Adrenal gland (tissue), 12 donors: ENCODE results near the gene PIGQ. TPM values are rescaled to one million over a fixed set of nuclear protein-coding genes. Genes with fewer than 3 reads are reported as not detected.

ENCODE experiments used
- DNase-seq, 7 donors: peaks; one replicate each; pipeline ENCODE4 v3.0.0-alpha.2; 2019 to 2020
- H3K27ac ChIP-seq, 5 donors: fragments of 200-600 bp; sonication (generic) in 4 of 5; 1 replicate in 3 of 5; 2 replicates in 2 of 5; pipeline versions ENCODE4 v1.5.1 to v1.8.0; 2016 to 2020; ENCODE audit warnings: mild to moderate bottlenecking in 1 of 5
- H3K27me3 ChIP-seq: fragments of 200-600 bp; 2 replicates; pipeline ENCODE4 v1.8.0; 2021
- H3K36me3 ChIP-seq, 2 donors: fragments of 200-600 bp; replicated peaks in 1 of 2; 1 replicate in 1 of 2; 2 replicates in 1 of 2; pipeline versions ENCODE4 v1.5.1 to v1.8.0; 2018 to 2022
- H3K4me1 ChIP-seq, 2 donors: fragments of 200-600 bp; replicated peaks in 1 of 2; 1 replicate in 1 of 2; 2 replicates in 1 of 2; pipeline versions ENCODE4 v1.5.1 to v1.8.0; 2018 to 2021
- H3K4me3 ChIP-seq, 4 donors: fragments of 200-600 bp; sonication (generic) in 3 of 4; one replicate each; pipeline ENCODE4 v1.5.1; 2016 to 2018
- H3K9me3 ChIP-seq, 3 donors: fragments of 200-600 bp; sonication (generic) in 1 of 3; replicated peaks in 1 of 3; 1 replicate in 2 of 3; 2 replicates in 1 of 3; pipeline versions ENCODE4 v1.5.1 to v1.8.0; 2016 to 2021
- POLR2A ChIP-seq, 2 donors: fragments of 450-650 bp; IDR thresholded peaks; one replicate each; pipeline ENCODE4 v1.6.1; 2017; ENCODE audit warnings: antibody characterized with exemption in 2 of 2, mild to moderate bottlenecking in 2 of 2, moderate library complexity in 1 of 2
- WGBS, 4 donors: extraction: QIAGEN DNeasy Blood & Tissue Kit in 2 of 4; methylation state at CpG; one replicate each; pipeline versions ENCODE4 v1.1.5 to v1.1.7; 2013 to 2017; 5-methylcytosine and 5-hydroxymethylcytosine counted together
- intact Hi-C, 2 donors: fragments of 100-400 bp; cut with DNase I; formaldehyde crosslinking; loops; one replicate each; pipeline versions ENCODE4 v1.14.1 to v1.15.0; 2022 to 2023
- polyA plus RNA-seq, 3 donors: library from polyadenylated mRNA; stranded (reverse); fragments of 200-250 nt in 2 of 3; fragments of 350-450 nt in 1 of 3; fragmentation: Illumina TruSeq in 1 of 3; extraction: RNeasy Lipid Tissue Mini Kit (QIAGEN cat#74804) in 1 of 3; gene quantifications; one replicate each; pipeline ENCODE4 v1.2.3, GENCODE V29; 2013 to 2014
- total RNA-seq, 9 donors: library from RNA; depleted of rRNA in 4 of 9; stranded (reverse); fragments of >200 nt in 4 of 9; fragments of 120-200 nt in 1 of 9; fragmentation: NEBNext Ultra II Directional in 1 of 9; extraction: Animal tissue kit (Norgen Biotek cat#: 25700) in 1 of 9; gene quantifications; one replicate each; pipeline versions ENCODE4 v1.1.0 to v1.2.4, GENCODE V29; 2013 to 2023
- TF ChIP-seq, protein P1 (sequence below), 6 experiments: fragments of 450-650 bp in 4 of 6; fragments of 200-600 bp in 2 of 6; sonication (generic) in 1 of 6; IDR thresholded peaks; 1 replicate in 5 of 6; 2 replicates in 1 of 6; pipeline versions ENCODE4 v1.5.1 to v1.8.0; 2016 to 2021; ENCODE audit warnings: antibody characterized with exemption in 6 of 6, mild to moderate bottlenecking in 2 of 6, moderate library complexity in 1 of 6
- donor health status: healthy with polysubstance abuse.
- donor health status: Bipolar disorder and iron deficiency.
- donor health status: DM: yes; HTN: yes; CAD: no.
- donor health status: DM: no; HTN: no; CAD: no.
- donor health status: DM: no; HTN: no; CAD: no.
- donor health status: DM: yes; HTN: yes; CAD: no.

Gene PIGQ
- total and polyA plus RNA-seq, 12 donors: 12.7 to 317 (median 81.0) TPM

DNA sequence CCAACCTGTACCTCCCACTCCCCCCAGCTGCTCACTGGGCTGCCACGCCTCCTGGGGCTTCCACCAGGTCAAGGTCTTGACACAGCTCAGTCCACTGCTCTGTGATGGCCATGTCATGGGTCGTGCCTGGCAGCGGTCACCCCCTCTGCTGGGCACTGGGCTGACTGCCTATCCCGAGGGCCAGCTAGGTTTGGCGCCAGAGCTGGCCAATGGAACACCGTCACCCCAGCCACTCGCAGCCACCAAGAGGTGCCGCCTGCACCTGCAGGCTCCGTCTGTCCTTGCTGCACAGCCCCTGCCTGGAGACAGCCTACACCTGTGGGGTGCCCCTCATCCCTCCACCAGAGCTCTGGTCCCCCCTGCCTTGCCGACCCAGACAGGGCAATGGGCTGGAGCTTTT, 15.6 kb downstream of the PIGQ start:
- peak in 6 of 7 donors; percentile 34 to 77 (median 66) for DNase-seq
- peaks cover 7 to 17% of the 10 kb centered on the region in 2 donors for H3K4me1 ChIP-seq
- H3K27ac ChIP-seq: no peak overlapping the region
- no peaks in the 10 kb centered on the region for H3K27me3 ChIP-seq
- no peak overlapping the region for H3K4me3 ChIP-seq
- H3K36me3 ChIP-seq: no peaks in the 10 kb centered on the region
- peak in 1 of 2 donors; percentile 23 for TF ChIP-seq POLR2A (IDR thresholded peaks at IDR 0.05)
- TF ChIP-seq, protein P1, sequence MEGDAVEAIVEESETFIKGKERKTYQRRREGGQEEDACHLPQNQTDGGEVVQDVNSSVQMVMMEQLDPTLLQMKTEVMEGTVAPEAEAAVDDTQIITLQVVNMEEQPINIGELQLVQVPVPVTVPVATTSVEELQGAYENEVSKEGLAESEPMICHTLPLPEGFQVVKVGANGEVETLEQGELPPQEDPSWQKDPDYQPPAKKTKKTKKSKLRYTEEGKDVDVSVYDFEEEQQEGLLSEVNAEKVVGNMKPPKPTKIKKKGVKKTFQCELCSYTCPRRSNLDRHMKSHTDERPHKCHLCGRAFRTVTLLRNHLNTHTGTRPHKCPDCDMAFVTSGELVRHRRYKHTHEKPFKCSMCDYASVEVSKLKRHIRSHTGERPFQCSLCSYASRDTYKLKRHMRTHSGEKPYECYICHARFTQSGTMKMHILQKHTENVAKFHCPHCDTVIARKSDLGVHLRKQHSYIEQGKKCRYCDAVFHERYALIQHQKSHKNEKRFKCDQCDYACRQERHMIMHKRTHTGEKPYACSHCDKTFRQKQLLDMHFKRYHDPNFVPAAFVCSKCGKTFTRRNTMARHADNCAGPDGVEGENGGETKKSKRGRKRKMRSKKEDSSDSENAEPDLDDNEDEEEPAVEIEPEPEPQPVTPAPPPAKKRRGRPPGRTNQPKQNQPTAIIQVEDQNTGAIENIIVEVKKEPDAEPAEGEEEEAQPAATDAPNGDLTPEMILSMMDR (IDR thresholded peaks at IDR 0.05): peak in 2 of 6 experiments; percentile 21 to 36
- WGBS, 4 donors: 7 to 18% (median 13%) methylated on average over 2 to 10 of the region's 10 CpGs
- H3K9me3 ChIP-seq: no peaks in the 10 kb centered on the region
- intact Hi-C loops: no loop called here

DNA sequence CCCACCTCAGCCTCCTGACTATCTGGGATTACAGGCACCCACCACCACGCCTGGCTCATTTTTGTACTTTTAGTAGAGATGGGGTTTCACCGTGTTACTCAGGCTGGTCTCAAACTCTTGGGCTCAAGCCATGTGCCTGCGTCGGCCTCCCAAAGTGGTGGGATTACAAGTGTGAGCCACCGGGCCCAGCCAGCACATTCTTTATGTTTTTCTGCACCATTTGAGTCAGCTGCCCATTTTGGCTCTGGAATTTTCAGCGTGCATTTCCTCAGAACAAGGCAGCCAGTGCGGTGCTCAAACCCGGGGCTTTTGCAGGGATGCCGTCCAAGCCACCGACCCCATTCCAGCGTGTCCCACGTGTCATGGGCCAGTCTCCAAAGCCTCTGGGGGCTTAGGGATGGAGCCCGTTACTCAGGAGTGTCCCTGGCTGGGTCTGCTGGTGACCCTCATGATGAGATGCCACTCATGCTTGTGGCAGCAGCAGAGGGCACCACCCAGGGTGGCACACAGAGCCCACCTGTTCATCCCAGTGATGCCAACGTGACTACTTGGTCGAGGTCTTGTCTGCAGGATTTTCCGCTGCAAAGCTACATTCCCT, 16.4 kb downstream of the PIGQ start:
- no peak for TF ChIP-seq POLR2A (IDR thresholded peaks at IDR 0.05)
- TF ChIP-seq, protein P1 (IDR thresholded peaks at IDR 0.05): no peak
- no peaks in the 10 kb centered on the region for H3K9me3 ChIP-seq
- H3K27me3 ChIP-seq: no peaks in the 10 kb centered on the region
- no peak overlapping the region for H3K4me3 ChIP-seq
- H3K4me1 ChIP-seq: peaks cover 15 to 19% of the 10 kb centered on the region in 2 donors
- H3K36me3 ChIP-seq: no peaks in the 10 kb centered on the region
- peak in 1 of 7 donors; percentile 24 for DNase-seq
- WGBS, 4 donors: 40 to 44% (median 42%) methylated on average over 9 to 16 of the region's 16 CpGs
- intact Hi-C loops: no loop called here
- no peak overlapping the region for H3K27ac ChIP-seq

DNA sequence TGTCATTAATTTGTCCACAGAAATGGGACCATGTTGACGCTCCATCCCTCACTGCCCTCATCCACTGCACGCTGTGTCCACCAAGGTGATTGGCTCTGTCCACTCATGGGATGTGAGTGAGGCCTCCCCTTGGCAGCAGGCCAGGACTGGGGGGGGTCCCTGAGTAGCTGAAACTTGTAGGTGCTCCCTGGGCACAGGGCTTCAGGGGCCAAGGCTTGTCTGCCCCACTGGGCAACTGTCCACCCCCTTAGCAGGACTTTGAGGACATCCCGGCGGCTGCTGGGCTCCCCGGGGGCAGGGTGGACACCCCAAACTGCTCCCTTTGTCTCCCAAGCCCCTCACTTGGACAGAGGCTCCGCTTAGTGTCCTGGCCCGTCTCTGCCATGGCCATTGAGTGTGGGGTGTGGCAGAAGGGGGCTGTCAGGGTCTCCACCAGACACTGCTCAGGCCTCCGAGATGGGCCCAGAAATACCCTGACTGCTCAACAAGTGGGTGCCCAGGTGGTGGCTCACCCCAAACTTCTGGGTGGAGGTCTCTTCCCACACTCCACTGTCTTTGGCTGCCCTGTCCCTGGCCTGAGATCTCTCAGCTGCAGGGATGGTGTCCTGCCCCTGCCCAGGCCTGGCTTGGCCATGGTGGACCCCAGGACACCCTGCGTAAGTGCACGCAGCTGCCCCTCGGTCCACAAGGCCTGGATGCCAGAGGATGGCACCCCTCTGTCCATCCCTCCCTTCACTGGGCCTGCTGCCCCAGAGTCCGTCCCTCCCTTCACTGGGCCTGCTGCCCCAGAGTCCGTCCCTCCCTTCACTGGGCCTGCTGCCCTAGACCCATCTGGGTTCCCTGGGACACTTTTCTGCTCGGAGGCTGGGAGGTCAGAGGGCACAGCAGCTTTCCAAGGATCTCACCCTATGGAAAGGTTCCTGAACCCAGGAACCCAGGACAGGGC, 17.1 kb downstream of the PIGQ start:
- intact Hi-C loops: no loop called here
- Histone ChIP-seq H3K9me3 (no peaks in the 10 kb centered on the region), H3K4me1 (peaks cover 16 to 23% of the 10 kb centered on the region in 2 donors), H3K27me3 (no peaks in the 10 kb centered on the region), H3K4me3 (no peak overlapping the region), H3K27ac (peak overlapping the region in 2 of 5 donors; percentile 3 to 98), H3K36me3 (no peaks in the 10 kb centered on the region)
- TF ChIP-seq, protein P1 (IDR thresholded peaks at IDR 0.05): no peak
- TF ChIP-seq POLR2A (IDR thresholded peaks at IDR 0.05): no peak
- WGBS, 4 donors: 0 to 64% (median 59%) methylated on average over 1 to 14 of the region's 14 CpGs
- peak in 5 of 7 donors; percentile 45 to 81 (median 64) for DNase-seq

DNA sequence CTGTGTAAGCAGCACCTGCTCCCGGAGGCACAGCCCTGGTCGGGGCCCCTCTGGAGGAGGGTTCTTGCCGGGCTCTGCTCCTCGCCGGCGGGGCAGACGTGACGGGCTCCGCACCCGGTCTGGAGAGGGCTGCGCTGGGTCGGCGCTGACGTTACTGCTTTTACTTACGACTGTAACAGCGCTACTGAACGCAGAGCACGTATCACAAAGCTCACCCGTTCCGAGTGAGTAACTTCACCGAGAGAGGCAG, 18.8 kb downstream of the PIGQ start:
- H3K27ac ChIP-seq: peak overlapping the region; percentile 96 to 100 (median 98)
- H3K4me3 ChIP-seq: peak overlapping the region; percentile 66 to 89 (median 82)
- H3K9me3 ChIP-seq: no peaks in the 10 kb centered on the region
- no peaks in the 10 kb centered on the region for H3K27me3 ChIP-seq
- peak; percentile 62 to 88 (median 80) for DNase-seq
- peaks cover 24 to 37% of the 10 kb centered on the region in 2 donors for H3K4me1 ChIP-seq
- no peak for TF ChIP-seq POLR2A (IDR thresholded peaks at IDR 0.05)
- TF ChIP-seq, protein P1 (IDR thresholded peaks at IDR 0.05): no peak
- 0 to 1% (median 0%) methylated on average over 20 to 21 of the region's 21 CpGs; no CpG with 5 or more reads in 1 of the 4 donors for WGBS, 4 donors
- intact Hi-C loops: no loop called here
- H3K36me3 ChIP-seq: no peaks in the 10 kb centered on the region
